Inflammatory macrophage treated with lipopolysaccharide for 1 hour (primary cell): ENCODE data around the gene IL17REL.

Source experiments
- DNase-seq, 2 donors: peaks; one replicate each; pipeline ENCODE4 v3.0.0-alpha.2; 2020 to 2022

The IL17REL gene

GRCh38 chr22:50020606-50021005, 8.0 kb upstream of the IL17REL start:
- no peak for DNase-seq

- no peak for DNase-seq
Observed at GRCh38 chr22:50019316-50019715, 6.8 kb upstream of the IL17REL start.

GRCh38 chr22:50018608-50019285, 6.2 kb upstream of the IL17REL start:
- no peak for DNase-seq

- no peak for DNase-seq
Observed at GRCh38 chr22:50017701-50018224, 5.2 kb upstream of the IL17REL start.

GRCh38 chr22:50016988-50017700, 4.6 kb upstream of the IL17REL start:
- peak; percentile 67 to 80 for DNase-seq

GRCh38 chr22:50016308-50016987, 3.9 kb upstream of the IL17REL start:
- DNase-seq, result no peak

- no peak for DNase-seq
Observed at GRCh38 chr22:50015451-50016307, 3.1 kb upstream of the IL17REL start.

GRCh38 chr22:50014655-50015401, 2.3 kb upstream of the IL17REL start:
- no peak for DNase-seq

GRCh38 chr22:50014053-50014501, 1.5 kb upstream of the IL17REL start:
- no peak for DNase-seq

GRCh38 chr22:50011447-50012210, 936 bp downstream of the IL17REL start:
- DNase-seq, result no peak

- DNase-seq, result peak; percentile 35 to 56
Observed at GRCh38 chr22:50010676-50011446, 1.7 kb downstream of the IL17REL start.

GRCh38 chr22:50009765-50010675, 2.5 kb downstream of the IL17REL start:
- DNase-seq, result no peak

GRCh38 chr22:50009251-50009650, 3.3 kb downstream of the IL17REL start:
- no peak for DNase-seq

- DNase-seq, result no peak
Observed at GRCh38 chr22:50008151-50009040, 4.2 kb downstream of the IL17REL start.

- no peak for DNase-seq
Observed at GRCh38 chr22:50007057-50007511, 5.5 kb downstream of the IL17REL start.

GRCh38 chr22:50004918-50005317, 7.6 kb downstream of the IL17REL start:
- peak; percentile 56 to 70 for DNase-seq

- no peak for DNase-seq
Observed at GRCh38 chr22:50002791-50003190, 9.8 kb downstream of the IL17REL start.
